Medulla oblongata (tissue), 1 donor: Measurements from ENCODE around the gene ADAMTSL3.

Experiments
- DNase-seq: peaks from one replicate; pipeline ENCODE4 v3.0.0-alpha.2; 2015; ENCODE audit errors: extremely low spot score

The ADAMTSL3 gene

GRCh38 chr15:83816124-83816883, 162.4 kb downstream of the ADAMTSL3 start:
- no peak for DNase-seq

GRCh38 chr15:83818591-83818990, 164.7 kb downstream of the ADAMTSL3 start:
- no peak for DNase-seq

- no peak for DNase-seq
Observed at GRCh38 chr15:83830381-83830780, 176.5 kb downstream of the ADAMTSL3 start.

GRCh38 chr15:83833569-83833968, 179.6 kb downstream of the ADAMTSL3 start:
- DNase-seq = no peak

GRCh38 chr15:83835479-83835878, 181.6 kb downstream of the ADAMTSL3 start:
- DNase-seq = no peak

GRCh38 chr15:83837945-83838571, 184.1 kb downstream of the ADAMTSL3 start:
- DNase-seq = peak; percentile 76

GRCh38 chr15:83838763-83839162, 184.8 kb downstream of the ADAMTSL3 start:
- no peak for DNase-seq

- no peak for DNase-seq
Observed at GRCh38 chr15:83842281-83842680, 188.4 kb downstream of the ADAMTSL3 start.

GRCh38 chr15:83843471-83843871, 189.5 kb downstream of the ADAMTSL3 start:
- no peak for DNase-seq

GRCh38 chr15:83844742-83845141, 190.8 kb downstream of the ADAMTSL3 start:
- no peak for DNase-seq

GRCh38 chr15:83845230-83845629, 191.3 kb downstream of the ADAMTSL3 start:
- DNase-seq = no peak

GRCh38 chr15:83846847-83847246, 192.9 kb downstream of the ADAMTSL3 start:
- no peak for DNase-seq

- no peak for DNase-seq
Observed at GRCh38 chr15:83848315-83849050, 194.6 kb downstream of the ADAMTSL3 start.

GRCh38 chr15:83850015-83850414, 196.1 kb downstream of the ADAMTSL3 start:
- no peak for DNase-seq

GRCh38 chr15:83850501-83851245, 196.8 kb downstream of the ADAMTSL3 start:
- DNase-seq = no peak

GRCh38 chr15:83853232-83853631, 199.3 kb downstream of the ADAMTSL3 start:
- DNase-seq = no peak

- no peak for DNase-seq
Observed at GRCh38 chr15:83854321-83854720, 200.4 kb downstream of the ADAMTSL3 start.

GRCh38 chr15:83854950-83855707, 201.2 kb downstream of the ADAMTSL3 start:
- DNase-seq = no peak

- no peak for DNase-seq
Observed at GRCh38 chr15:83855956-83856355, 202.0 kb downstream of the ADAMTSL3 start.

- no peak for DNase-seq
Observed at GRCh38 chr15:83858820-83859505, 205.0 kb downstream of the ADAMTSL3 start.

- no peak for DNase-seq
Observed at GRCh38 chr15:83866692-83867091, 212.8 kb downstream of the ADAMTSL3 start.
